ENCODE measurements around the gene EXOC6B. TPM values are rescaled to one million over a fixed set of nuclear protein-coding genes. Genes with fewer than 3 reads are reported as not detected.

EXOC6B gene
- total RNA-seq, 1 experiment from 2014 or later = 8.4 TPM

- DNase-seq (ENCODE audit: extremely low read depth, low read depth) = no peak
Observed at GRCh38 chr2:72155151-72155550, 670.7 kb downstream of the EXOC6B start.

- DNase-seq (ENCODE audit: extremely low read depth, low read depth) = no peak
Observed at GRCh38 chr2:72154386-72154975, 671.4 kb downstream of the EXOC6B start.

- DNase-seq (ENCODE audit: extremely low read depth, low read depth) = no peak
Observed at GRCh38 chr2:72153924-72154323, 671.9 kb downstream of the EXOC6B start.

GRCh38 chr2:72153026-72153791, 672.6 kb downstream of the EXOC6B start:
- DNase-seq (ENCODE audit: extremely low read depth, low read depth) = no peak

- DNase-seq (ENCODE audit: extremely low read depth, low read depth) = no peak
Observed at GRCh38 chr2:72150861-72151356, 674.9 kb downstream of the EXOC6B start.

GRCh38 chr2:72150157-72150860, 675.5 kb downstream of the EXOC6B start:
- peak; percentile 78 for DNase-seq (ENCODE audit: extremely low read depth, low read depth)

GRCh38 chr2:72149556-72150156, 676.2 kb downstream of the EXOC6B start:
- DNase-seq (ENCODE audit: extremely low read depth, low read depth) = no peak

GRCh38 chr2:72148837-72149555, 676.8 kb downstream of the EXOC6B start:
- no peak for DNase-seq (ENCODE audit: extremely low read depth, low read depth)

GRCh38 chr2:72148003-72148836, 677.6 kb downstream of the EXOC6B start:
- DNase-seq (ENCODE audit: extremely low read depth, low read depth) = no peak

GRCh38 chr2:72147303-72147971, 678.4 kb downstream of the EXOC6B start, which contains the start of gene CYP26B1:
CYP26B1 (minus strand) TSS chr2:72147862; CDS start chr2:72147834, 28 bp downstream.
- no peak for DNase-seq (ENCODE audit: extremely low read depth, low read depth)

- no peak for DNase-seq (ENCODE audit: extremely low read depth, low read depth)
Observed at GRCh38 chr2:72146347-72147302, 679.2 kb downstream of the EXOC6B start.

- no peak for DNase-seq (ENCODE audit: extremely low read depth, low read depth)
Observed at GRCh38 chr2:72145658-72146329, 680.0 kb downstream of the EXOC6B start.

GRCh38 chr2:72145289-72145657, 680.6 kb downstream of the EXOC6B start:
- DNase-seq (ENCODE audit: extremely low read depth, low read depth) = no peak

- DNase-seq (ENCODE audit: extremely low read depth, low read depth) = peak; percentile 24
Observed at GRCh38 chr2:72144632-72145288, 681.1 kb downstream of the EXOC6B start.

- DNase-seq (ENCODE audit: extremely low read depth, low read depth) = no peak
Observed at GRCh38 chr2:72144274-72144631, 681.6 kb downstream of the EXOC6B start.

- DNase-seq (ENCODE audit: extremely low read depth, low read depth) = no peak
Observed at GRCh38 chr2:72143441-72144273, 682.2 kb downstream of the EXOC6B start.
